Neural crest cell (in vitro differentiated cells): ENCODE results near the gene LCN10. TPM values are rescaled to one million over a fixed set of nuclear protein-coding genes. Genes with fewer than 3 reads are reported as not detected.

Experiments used
- DNase-seq: peaks from one replicate; pipeline ENCODE4 v3.0.0; 2021; ENCODE audit warnings: low read depth, mixed read lengths, low spot score
- H3K27ac Mint-ChIP-seq: one replicate; pipeline ENCODE4 v1.8.0; 2021; ENCODE audit warnings: mild to moderate bottlenecking, mixed read lengths; ENCODE audit not compliant: unreplicated experiment
- H3K27me3 Mint-ChIP-seq: 2 replicates; pipeline ENCODE4 v1.8.0; 2021; ENCODE audit warnings: low read depth, mild to moderate bottlenecking, mixed read lengths
- H3K36me3 Mint-ChIP-seq: 2 replicates; pipeline ENCODE4 v1.8.0; 2021; ENCODE audit warnings: low read depth, mild to moderate bottlenecking, mixed read lengths
- H3K4me1 Mint-ChIP-seq: 2 replicates; pipeline ENCODE4 v1.8.0; 2021; ENCODE audit warnings: mixed read lengths
- H3K4me3 Mint-ChIP-seq: one replicate; pipeline ENCODE4 v1.8.0; 2021; ENCODE audit warnings: mild to moderate bottlenecking, mixed read lengths
- H3K9me3 Mint-ChIP-seq: 2 replicates; pipeline ENCODE4 v1.8.0; 2021; ENCODE audit warnings: mixed read lengths
- total RNA-seq: library from RNA; stranded (reverse); gene quantifications from 2 replicates; pipeline ENCODE4 v1.2.1, GENCODE V29; 2021
- TF ChIP-seq, protein P1 (sequence below): fragments of 200-600 bp; sonication (generic); conservative IDR thresholded peaks from 2 replicates; pipeline ENCODE4 v1.5.0; 2021; ENCODE audit warnings: antibody characterized with exemption, mild to moderate bottlenecking

The LCN10 gene
- total RNA-seq, 1 donor from 2014 or later: not detected

DNA sequence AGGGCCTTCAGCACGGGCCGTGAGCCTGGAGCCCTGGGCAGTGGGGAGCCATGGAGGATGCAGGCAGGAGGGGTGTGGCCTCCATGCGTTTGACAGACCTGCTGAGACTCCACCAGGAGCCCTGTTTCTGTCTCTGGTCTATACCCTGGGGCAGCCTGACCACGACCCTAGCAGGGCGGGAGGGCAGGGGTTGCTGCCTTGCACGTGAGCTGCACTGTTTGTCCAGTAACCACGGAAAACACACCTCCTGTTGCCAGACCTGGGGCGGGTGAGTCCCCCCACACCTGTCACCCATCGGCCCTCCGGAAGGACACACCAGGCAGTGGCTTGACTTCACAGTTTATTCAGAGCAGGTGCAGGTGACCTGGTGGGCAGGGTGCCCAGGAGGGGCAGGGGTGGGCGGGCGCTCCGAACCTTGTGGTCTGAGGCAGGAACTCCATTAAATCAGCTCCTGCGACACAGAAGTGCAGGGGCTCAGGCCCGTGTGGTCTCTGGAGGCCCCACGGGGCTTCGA is 11.4 kb upstream of the LCN10 start:
- H3K4me3 Mint-ChIP-seq: no peak overlapping the region
- H3K27me3 Mint-ChIP-seq: peaks cover 13% of the 10 kb centered on the region
- H3K36me3 Mint-ChIP-seq: no peaks in the 10 kb centered on the region
- no peak for DNase-seq
- H3K27ac Mint-ChIP-seq: no peak overlapping the region
- H3K9me3 Mint-ChIP-seq: peaks cover 6% of the 10 kb centered on the region
- TF ChIP-seq, protein P1, sequence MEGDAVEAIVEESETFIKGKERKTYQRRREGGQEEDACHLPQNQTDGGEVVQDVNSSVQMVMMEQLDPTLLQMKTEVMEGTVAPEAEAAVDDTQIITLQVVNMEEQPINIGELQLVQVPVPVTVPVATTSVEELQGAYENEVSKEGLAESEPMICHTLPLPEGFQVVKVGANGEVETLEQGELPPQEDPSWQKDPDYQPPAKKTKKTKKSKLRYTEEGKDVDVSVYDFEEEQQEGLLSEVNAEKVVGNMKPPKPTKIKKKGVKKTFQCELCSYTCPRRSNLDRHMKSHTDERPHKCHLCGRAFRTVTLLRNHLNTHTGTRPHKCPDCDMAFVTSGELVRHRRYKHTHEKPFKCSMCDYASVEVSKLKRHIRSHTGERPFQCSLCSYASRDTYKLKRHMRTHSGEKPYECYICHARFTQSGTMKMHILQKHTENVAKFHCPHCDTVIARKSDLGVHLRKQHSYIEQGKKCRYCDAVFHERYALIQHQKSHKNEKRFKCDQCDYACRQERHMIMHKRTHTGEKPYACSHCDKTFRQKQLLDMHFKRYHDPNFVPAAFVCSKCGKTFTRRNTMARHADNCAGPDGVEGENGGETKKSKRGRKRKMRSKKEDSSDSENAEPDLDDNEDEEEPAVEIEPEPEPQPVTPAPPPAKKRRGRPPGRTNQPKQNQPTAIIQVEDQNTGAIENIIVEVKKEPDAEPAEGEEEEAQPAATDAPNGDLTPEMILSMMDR: no peak
- no peaks in the 10 kb centered on the region for H3K4me1 Mint-ChIP-seq

DNA sequence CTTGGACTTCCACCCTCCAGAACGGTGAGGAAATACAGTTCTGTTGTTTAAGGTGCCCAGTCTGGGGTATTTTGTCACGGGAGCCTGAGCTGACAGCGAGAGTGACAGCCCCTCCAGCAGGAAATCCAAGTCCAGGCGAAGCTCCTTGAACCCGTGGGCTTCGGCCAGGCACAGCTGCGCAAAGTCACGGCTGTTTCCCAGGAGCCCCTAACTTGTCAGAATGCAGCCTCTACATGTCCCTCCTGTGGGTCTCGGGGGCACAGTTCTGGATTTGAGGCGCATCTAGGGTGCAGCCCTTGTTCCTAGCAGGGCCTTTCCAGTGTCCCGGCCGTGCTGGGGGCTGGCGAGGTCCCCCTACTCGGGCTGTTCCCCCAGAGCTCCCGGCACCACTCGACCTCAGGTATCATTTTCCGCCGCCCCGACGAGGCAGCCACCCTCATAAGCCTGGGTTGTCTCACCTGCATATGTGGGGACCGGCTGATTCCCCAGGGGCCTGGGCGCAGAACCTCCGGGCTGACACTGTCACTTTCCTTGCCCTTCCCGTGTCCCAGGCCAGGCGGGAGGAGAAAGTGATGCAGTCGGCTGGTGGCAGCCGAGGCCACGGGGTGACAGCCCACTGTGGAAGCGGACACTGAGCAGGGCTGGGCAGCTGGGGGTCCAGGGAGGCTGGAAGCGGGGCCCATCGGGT is 10.8 kb upstream of the LCN10 start:
- DNase-seq: no peak
- TF ChIP-seq, protein P1: no peak
- Mint-ChIP-seq H3K36me3 (no peaks in the 10 kb centered on the region), H3K27ac (no peak overlapping the region), H3K4me1 (no peaks in the 10 kb centered on the region), H3K4me3 (no peak overlapping the region), H3K27me3 (peaks cover 13% of the 10 kb centered on the region), H3K9me3 (peaks cover 6% of the 10 kb centered on the region)

DNA sequence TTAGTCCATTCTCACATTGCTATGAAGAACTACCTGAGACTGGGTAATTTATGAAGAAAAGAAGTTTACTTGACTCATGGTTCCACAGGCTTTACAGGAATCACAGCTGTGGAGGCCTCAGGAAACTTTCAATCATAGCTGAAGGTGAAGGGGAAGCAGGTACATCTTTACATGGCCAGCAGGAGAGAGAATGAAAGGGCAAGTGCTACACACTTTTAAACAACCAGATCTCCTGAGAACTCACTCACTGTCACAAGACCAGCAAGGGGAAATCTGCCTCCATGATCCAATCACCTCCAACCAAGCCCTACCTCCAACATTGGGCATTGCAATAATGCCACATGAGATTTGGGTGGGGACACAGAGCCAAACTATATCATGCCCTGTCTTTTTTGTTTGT is 9.1 kb upstream of the LCN10 start:
- no peak overlapping the region for H3K4me3 Mint-ChIP-seq
- H3K9me3 Mint-ChIP-seq: peaks cover 6% of the 10 kb centered on the region
- H3K4me1 Mint-ChIP-seq: no peaks in the 10 kb centered on the region
- no peak for DNase-seq
- TF ChIP-seq, protein P1: no peak
- H3K27me3 Mint-ChIP-seq: peaks cover 13% of the 10 kb centered on the region
- H3K27ac Mint-ChIP-seq: no peak overlapping the region
- H3K36me3 Mint-ChIP-seq: no peaks in the 10 kb centered on the region

DNA sequence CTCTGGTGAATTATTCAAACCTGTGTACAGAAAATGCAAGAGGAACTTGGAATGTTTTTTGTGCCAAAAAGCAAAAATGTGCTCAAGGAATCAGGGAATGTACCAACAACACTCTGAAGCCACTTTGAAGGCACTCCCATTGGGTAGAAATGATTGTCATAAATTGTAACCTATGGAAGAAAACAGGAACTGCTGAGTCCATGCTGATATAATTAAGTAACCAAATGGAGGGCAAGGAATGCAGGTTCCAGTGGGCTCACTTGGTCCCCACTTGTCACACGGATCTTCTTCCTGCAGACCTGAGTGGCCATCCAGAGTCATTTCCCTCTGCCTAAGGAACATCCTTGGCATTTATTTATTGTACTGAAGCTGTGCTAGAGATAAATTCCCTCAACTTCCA is 8.5 kb upstream of the LCN10 start:
- Mint-ChIP-seq H3K4me3 (no peak overlapping the region), H3K36me3 (no peaks in the 10 kb centered on the region), H3K9me3 (peaks cover 6% of the 10 kb centered on the region), H3K27me3 (peaks cover 13% of the 10 kb centered on the region), H3K27ac (no peak overlapping the region), H3K4me1 (no peaks in the 10 kb centered on the region)
- TF ChIP-seq, protein P1: no peak
- DNase-seq: no peak

DNA sequence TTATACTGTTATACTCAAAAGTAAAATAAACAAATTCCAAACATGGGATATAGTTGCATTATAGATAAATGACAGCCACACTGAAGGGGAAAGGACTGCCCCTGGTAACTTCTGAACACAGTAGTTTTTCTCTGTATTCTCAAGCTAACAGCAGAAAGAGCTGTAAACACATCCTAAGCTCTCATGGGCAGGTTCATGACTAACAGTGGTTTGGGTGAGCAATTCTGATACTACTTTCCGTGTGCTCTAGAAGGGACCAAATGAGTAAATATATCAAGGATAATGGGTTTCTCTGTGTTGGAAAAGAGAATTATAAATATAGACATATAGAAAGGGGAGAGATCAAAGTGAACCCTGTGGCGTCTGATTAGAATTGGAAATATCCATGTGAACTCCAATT is 7.8 kb upstream of the LCN10 start:
- no peak for DNase-seq
- H3K27ac Mint-ChIP-seq: no peak overlapping the region
- H3K4me1 Mint-ChIP-seq: no peaks in the 10 kb centered on the region
- peaks cover 13% of the 10 kb centered on the region for H3K27me3 Mint-ChIP-seq
- no peak overlapping the region for H3K4me3 Mint-ChIP-seq
- TF ChIP-seq, protein P1: no peak
- H3K36me3 Mint-ChIP-seq: no peaks in the 10 kb centered on the region
- H3K9me3 Mint-ChIP-seq: peaks cover 6% of the 10 kb centered on the region
